Middle frontal gyrus (tissue), 1 donor: Measurements from ENCODE around the gene CYP26A1.

Experiments used
- DNase-seq: peaks from one replicate; pipeline ENCODE4 v3.0.0-alpha.2; 2015; ENCODE audit warnings: low spot score; ENCODE audit errors: extremely low spot score

CYP26A1 gene

GRCh38 chr10:93064874-93065660 lies 8.6 kb upstream of the CYP26A1 start:
- DNase-seq, result no peak

GRCh38 chr10:93065675-93066543 lies 7.8 kb upstream of the CYP26A1 start:
- DNase-seq, result no peak

GRCh38 chr10:93066544-93066913 lies 7.2 kb upstream of the CYP26A1 start:
- no peak for DNase-seq

- no peak for DNase-seq
These were observed 6.0 kb upstream of the CYP26A1 start for GRCh38 chr10:93067443-93068365.

GRCh38 chr10:93068411-93069244 lies 5.1 kb upstream of the CYP26A1 start:
- DNase-seq, result no peak

- no peak for DNase-seq
These were observed 4.5 kb upstream of the CYP26A1 start for GRCh38 chr10:93069245-93069561.

- no peak for DNase-seq
These were observed 3.1 kb upstream of the CYP26A1 start for GRCh38 chr10:93070378-93071176.

GRCh38 chr10:93071177-93071472 lies 2.6 kb upstream of the CYP26A1 start:
- no peak for DNase-seq

GRCh38 chr10:93071674-93072224 lies 1.9 kb upstream of the CYP26A1 start:
- no peak for DNase-seq

GRCh38 chr10:93072225-93072712 lies 1.4 kb upstream of the CYP26A1 start:
- DNase-seq, result no peak

- DNase-seq, result no peak
These were observed 767 bp upstream of the CYP26A1 start for GRCh38 chr10:93072713-93073538.

- no peak for DNase-seq
These were observed 479 bp downstream of the CYP26A1 start for GRCh38 chr10:93074147-93074596.

- no peak for DNase-seq
These were observed 1.1 kb downstream of the CYP26A1 start for GRCh38 chr10:93074597-93075368.

- DNase-seq, result no peak
These were observed 1.9 kb downstream of the CYP26A1 start for GRCh38 chr10:93075369-93076221.

GRCh38 chr10:93076871-93077270 lies 3.2 kb downstream of the CYP26A1 start:
- DNase-seq, result no peak

- no peak for DNase-seq
These were observed 4.2 kb downstream of the CYP26A1 start for GRCh38 chr10:93077860-93078337.
